ENCODE measurements around the gene C11orf91.

The C11orf91 gene

GRCh38 chr11:33699515-33700062, 1.0 kb downstream of the C11orf91 start:
- TF ChIP-seq ZFX (IDR thresholded peaks at IDR 0.05) (no peak), CTCF (conservative IDR thresholded peaks at IDR 0.05) (no peak)
- no peak overlapping the region for H3K27ac ChIP-seq

DNA sequence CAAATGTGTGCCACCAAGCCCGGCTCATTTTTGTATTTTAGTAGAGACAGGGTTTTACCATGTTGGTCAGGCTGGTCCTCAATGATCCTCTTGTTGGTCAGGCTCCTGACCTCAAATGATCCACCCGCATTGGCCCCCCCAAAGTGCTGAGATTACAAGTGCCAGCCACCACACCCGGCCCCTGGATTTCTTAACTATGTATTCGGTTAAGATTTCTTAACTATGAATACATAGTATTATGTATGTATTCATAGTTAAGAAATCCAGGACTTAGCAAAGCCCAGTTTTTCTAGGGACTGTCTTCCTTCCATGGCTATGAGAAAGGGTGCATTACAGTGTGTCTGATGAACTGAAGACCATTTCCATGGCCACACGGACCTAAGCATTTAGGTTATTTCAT, 1.7 kb downstream of the C11orf91 start:
- TF ChIP-seq CTCF (conservative IDR thresholded peaks at IDR 0.05), result no peak
- TF ChIP-seq ZFX (IDR thresholded peaks at IDR 0.05), result no peak
- H3K27ac ChIP-seq, result no peak overlapping the region

DNA sequence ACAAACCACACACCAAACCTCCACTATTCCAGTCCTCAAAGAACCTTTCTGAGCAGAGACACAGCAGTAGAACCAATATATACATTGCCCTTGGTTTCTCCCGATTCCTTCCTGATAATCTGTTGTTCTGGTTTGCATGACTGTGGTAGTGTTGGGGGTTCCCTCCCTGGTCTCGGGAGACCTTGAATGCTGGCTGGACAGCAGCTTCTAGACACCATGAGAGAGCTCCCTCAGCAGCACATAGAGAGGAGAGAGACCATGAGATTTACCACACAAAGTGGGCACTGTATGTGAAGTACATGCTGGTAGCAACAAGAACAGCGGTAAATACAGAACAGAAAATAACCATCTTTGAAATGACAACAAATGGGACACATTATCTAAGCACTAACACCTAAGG, 2.6 kb downstream of the C11orf91 start:
- H3K27ac ChIP-seq, result no peak overlapping the region
- TF ChIP-seq CTCF (conservative IDR thresholded peaks at IDR 0.05) (no peak), ZFX (IDR thresholded peaks at IDR 0.05) (no peak)

DNA sequence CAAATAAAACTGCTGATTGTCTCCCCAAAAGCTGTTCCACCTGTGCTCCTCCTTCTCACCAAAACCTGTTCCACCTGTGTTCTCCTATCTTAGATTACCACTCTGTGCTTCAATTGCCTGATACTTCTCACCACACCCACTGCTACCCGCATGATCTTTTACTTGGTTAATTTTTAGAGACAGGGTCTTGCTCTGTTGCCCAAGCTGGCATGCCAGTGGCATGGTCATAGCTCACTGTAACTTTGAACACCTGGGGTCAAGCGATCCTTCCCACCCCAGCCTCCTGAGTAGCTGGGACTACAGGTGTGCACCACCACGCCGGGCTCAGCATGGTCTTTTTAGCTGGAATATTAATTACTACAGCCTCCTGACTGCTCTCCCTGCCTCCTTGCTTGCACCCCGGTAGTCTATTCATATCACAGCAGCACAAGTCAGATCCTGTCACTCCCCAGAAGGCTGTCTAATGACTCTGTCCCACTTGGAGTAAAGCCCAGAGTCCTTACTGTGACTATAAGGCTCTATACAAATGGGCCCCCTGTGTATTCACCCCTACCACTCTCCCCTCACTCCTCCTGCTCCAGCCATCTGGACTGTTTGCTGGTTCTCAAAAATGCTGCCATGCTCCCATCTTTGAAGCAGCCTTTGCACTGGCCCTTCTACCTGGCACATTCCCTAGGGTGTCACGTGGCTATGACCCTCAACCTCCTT, 3.5 kb downstream of the C11orf91 start:
- TF ChIP-seq CTCF (conservative IDR thresholded peaks at IDR 0.05) (no peak), ZFX (IDR thresholded peaks at IDR 0.05) (no peak)
- H3K27ac ChIP-seq, result no peak overlapping the region

GRCh38 chr11:33696411-33696810, 4.2 kb downstream of the C11orf91 start:
- H3K27ac ChIP-seq, result no peak overlapping the region
- no peak for TF ChIP-seq ZFX (IDR thresholded peaks at IDR 0.05)
- no peak for TF ChIP-seq CTCF (conservative IDR thresholded peaks at IDR 0.05)

DNA sequence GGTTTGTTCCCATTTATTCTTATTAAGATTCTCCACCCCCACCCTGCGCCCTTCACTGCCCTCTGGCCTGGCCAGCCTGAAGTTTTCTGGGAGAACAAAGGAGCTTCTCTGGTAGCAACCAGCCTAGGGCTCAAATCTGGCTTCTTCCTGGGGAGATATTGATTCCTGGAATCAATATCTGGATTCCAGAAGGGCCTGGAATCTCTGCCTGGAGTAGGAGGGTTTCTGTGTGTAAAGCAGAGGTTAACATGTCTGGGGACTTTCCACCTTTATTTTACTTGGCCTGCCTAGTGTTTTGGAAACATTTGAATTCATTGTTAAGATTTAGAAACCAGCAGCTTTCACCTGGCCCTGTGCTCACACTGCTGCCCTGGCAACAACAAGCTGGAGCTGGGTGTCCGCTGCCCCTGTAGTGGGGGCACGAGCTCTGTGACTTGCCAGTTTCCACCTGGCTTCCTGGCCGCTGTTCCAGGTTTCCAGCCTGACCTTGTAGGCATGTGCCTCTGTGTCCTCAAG, 5.5 kb downstream of the C11orf91 start:
- no peak overlapping the region for H3K27ac ChIP-seq
- TF ChIP-seq ZFX (IDR thresholded peaks at IDR 0.05) (no peak), CTCF (conservative IDR thresholded peaks at IDR 0.05) (no peak)

DNA sequence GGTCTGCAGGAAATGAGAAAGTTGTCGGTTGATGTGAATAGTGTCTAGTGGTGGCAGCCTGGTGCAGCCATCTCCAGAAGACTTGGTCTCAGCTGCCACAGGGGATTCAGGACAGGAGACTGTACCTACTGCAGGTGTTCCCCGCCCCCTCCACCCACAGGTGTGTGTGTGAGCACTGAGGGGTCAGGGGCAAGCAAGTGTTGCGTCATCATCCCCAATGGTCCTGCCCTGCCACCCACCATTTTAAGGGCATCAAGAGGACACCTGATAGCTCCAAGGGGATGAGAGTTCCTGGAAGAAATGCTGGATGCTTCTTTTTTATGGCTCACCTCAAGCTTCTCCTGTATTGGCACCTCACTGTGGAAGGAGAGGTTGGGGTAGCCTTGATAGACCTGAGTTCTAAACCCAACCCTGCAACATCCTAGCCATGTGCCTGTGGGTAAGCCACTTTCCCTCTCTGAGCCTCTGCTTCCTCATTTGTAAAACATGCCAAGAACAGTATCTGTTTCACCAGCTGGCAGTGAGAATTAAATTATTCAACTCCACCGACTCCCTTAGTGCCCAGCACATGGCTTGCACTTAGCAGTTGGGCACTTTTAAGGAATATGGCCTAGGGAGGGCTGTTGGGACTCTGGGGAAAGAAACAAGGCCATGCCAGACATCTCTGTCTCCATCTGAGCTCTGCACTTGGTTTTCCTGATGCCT, 6.1 kb downstream of the C11orf91 start:
- H3K27ac ChIP-seq, result no peak overlapping the region
- TF ChIP-seq CTCF (conservative IDR thresholded peaks at IDR 0.05) (no peak), ZFX (IDR thresholded peaks at IDR 0.05) (no peak)

Measured in C4-2B (cell line).